GM21423 (cell line): ENCODE data around the gene SPACA7.
"Not testable (repeated sequence)": the region's sequence is repeated elsewhere in the genome, so short reads cannot be mapped to it uniquely, and the experiment has no call there.

Experiments used
- ATAC-seq: cut with Tn5 transposase; IDR thresholded peaks from one replicate; pipeline ENCODE4 v1.9.1; 2021; ENCODE audit warnings: mild to moderate bottlenecking, moderate library complexity; ENCODE audit not compliant: unreplicated experiment

Gene SPACA7

DNA sequence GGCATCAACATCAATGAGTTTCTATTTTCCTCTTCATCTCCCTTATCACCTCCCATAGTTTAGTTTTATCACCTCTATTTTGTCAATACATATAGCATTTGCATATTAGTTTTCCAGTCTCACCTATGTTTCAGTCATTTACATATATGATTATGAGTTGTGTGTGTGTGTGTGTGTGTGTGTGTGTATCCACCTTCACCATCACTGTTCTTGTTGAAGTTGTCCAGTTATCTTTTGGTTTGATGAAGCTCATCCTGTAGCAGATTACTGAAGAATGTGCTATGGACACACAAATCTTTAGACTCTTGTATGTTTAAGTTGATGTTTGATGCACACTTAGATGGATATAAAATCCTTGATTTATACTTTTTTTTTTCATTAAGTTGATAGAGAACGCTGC is 40.5 kb downstream of the SPACA7 start:
- ATAC-seq = no peak

DNA sequence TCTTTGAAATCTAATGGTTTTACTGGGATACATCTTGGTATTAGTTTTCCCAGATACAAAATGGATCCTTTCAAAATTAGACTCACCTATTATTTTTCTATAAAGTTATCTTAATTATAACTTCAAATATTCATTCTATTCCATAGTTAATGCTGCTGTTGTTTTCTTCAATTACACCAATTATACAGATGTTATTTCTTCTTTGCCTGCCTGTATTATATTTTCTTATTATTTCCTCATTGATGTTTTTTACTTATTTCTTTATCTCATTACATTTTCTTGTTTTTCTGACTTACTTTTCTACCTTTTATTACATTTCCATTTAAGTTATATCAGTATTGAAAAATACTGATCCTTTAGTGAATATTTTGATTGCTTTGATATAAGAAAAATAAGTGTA is 40.9 kb downstream of the SPACA7 start:
- no peak for ATAC-seq

DNA sequence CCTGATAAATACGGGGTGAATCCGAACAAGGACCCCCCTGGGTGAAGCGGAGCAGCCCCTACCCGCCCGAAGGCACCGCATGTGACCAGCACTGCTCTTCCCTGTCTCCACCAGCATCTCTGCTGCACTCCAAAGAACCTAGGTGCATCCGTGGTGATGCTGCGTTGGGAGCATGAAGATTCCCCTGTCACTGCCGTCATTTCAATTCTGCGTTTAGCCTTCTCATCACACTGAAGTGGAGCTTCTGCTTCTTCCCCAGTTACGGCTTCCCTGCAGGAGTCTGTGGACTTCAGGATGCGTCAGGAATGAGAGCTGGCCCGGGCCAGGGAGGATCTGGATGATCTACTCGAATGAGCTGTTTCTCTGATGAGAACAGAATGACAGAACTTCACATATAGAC is 47.9 kb downstream of the SPACA7 start:
- ATAC-seq = no peak

DNA sequence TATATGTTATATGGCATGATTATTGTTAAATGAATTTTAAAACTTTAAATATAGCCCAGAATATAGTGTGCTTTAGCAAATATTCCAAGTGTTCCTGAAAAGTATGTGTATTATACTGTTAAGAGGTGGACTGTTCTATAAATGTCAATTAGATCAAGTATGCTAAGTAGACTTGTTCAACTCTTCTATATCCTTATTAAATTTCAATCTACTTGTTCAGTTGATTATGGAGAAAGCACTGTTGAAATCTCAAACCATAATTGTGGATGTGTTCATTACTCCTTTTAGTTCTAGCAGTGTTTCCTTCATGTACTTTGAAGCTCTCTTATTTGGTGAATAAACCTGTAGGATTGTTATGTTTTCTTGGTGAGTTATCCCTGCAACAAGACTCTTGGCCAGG is 52.5 kb downstream of the SPACA7 start:
- no peak for ATAC-seq

DNA sequence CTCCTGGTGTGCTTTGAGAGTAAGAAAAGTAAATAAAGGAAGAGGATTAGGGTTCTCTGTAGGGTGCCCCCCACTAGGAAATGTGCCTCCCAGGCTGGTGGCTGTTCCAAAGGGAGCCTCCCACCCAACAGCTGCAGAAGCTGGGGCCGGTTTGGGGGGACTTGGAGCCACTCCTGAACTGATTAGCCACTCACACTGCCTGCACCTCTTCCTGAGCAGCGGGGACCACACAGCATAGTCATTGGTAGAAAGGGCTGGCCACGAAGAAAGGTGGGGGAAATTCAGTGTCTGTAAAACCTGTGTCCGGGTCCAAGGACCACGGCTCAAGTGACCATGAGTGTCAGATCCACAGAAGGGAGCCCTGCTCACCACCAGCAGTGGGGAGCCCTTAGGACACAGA is 55.6 kb downstream of the SPACA7 start:
- ATAC-seq = no peak

GRCh38 chr13:112432734-112433133 is 56.6 kb downstream of the SPACA7 start:
- ATAC-seq = not testable (repeated sequence)

- ATAC-seq = not testable (repeated sequence)
Measured at GRCh38 chr13:112433517-112433916, 57.4 kb downstream of the SPACA7 start.

GRCh38 chr13:112434032-112434431 is 57.9 kb downstream of the SPACA7 start:
- no peak for ATAC-seq

DNA sequence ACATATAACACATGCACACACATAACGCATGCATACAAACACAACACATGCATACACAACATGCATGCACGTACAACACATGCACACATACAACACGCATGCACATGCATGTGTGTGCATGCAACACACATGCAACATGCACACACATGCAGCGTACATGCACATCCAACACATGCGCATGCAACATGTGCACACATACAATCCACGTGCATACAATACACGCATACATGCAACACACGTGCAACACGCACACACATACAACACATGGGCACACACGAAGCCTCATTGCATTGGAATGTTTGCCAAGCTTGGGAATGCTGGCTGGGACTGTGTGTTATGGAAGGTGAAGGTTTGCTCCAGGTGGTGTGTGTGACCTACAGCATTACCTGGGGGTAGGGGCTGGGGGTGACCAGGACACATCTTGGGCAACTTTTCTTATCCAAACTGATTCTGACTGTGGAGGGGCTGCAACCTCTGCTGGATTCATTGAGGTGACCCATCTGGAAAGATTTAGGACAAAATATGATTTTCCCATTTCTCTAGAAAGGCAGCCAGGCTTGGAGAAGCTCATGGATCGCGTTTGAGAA is 58.9 kb downstream of the SPACA7 start:
- ATAC-seq = no peak

DNA sequence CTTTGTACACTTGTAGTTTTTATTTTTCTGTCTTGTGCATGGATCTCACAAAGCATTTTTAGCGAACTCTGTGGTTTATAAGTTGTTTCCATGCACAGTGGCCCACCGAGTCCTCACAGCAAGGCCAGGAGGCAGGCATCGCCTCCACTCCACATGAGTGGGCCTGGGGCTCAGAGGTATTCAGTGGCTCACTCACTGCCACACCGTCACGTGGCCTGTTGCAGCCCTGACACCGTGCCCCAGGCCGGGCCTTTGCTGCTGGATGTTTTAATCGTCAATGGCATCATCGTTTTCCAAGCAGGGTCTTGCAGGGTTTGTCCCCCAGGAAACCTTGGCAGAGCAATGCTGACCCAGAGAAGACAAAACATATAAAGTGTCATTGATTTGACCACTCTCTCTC is 59.8 kb downstream of the SPACA7 start:
- ATAC-seq = no peak

- no peak for ATAC-seq
Measured at GRCh38 chr13:112438094-112438493, 61.9 kb downstream of the SPACA7 start.

- ATAC-seq = no peak
Measured at GRCh38 chr13:112438515-112438914, 62.4 kb downstream of the SPACA7 start.

DNA sequence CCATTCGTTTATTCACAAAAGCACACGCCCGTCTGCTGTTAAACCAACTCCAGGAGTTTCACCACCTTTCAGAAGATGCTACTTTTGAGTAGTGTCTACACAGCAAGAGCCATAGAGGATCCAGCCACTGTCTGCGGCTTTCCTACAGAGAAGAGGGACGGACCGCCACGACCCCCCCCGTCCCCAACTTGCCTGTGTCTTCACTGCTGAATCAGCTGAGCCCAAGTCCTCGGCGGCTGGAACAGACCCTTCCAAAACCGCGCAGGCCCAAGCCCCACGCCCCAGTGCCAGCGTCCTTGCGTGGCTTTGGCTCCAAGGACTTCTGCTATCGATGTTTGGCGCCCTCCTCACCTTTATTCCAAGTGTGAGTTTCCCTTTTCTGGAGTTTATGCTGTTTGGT is 65.1 kb downstream of the SPACA7 start:
- no peak for ATAC-seq

GRCh38 chr13:112441779-112442310 is 65.7 kb downstream of the SPACA7 start:
- ATAC-seq = no peak

- ATAC-seq = no peak
Measured at GRCh38 chr13:112442483-112443090, 66.4 kb downstream of the SPACA7 start.

DNA sequence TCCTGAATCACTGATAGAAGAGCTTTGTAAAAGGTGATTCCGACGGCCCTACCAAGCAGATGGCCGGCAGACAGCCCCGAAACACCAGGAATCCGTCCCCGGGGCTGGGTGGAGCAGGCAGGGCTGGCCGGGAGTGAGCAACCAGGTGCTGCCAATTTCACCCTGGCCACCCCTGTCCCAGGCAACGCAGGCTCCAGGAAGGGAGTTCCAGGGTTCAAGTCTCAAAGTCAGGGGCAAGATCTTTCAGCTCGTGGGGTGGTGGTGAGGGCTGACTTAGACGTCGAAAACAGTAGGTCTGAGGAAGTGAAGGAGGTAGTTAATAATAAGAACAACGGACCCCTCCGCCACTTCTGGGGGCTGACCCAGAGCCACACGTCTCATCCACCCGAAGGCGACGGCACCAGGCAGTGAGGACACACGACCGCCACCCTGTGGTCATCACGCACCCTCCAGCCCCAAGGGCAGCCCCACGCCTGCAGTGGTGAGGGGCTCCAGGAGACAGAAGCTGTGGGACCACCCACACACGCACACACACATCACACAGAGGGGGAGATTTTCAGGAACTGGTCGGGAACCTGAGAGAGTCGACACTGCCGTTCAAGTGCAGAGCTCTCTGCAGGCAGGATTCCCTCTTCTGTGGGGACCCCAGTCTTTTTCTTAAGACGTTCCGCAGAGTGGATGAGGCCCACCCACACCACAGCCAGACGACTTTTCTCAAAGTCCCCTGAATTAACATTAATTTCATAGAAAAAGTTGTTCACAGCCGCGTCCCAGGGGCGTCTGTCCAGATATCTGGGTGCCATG is 67.2 kb downstream of the SPACA7 start:
- no peak for ATAC-seq

- ATAC-seq = peak; percentile 72
Measured at GRCh38 chr13:112443995-112444311, 67.8 kb downstream of the SPACA7 start.

- ATAC-seq = no peak
Measured at GRCh38 chr13:112444416-112445399, 68.6 kb downstream of the SPACA7 start.

GRCh38 chr13:112445411-112446271 is 69.5 kb downstream of the SPACA7 start:
- no peak for ATAC-seq

DNA sequence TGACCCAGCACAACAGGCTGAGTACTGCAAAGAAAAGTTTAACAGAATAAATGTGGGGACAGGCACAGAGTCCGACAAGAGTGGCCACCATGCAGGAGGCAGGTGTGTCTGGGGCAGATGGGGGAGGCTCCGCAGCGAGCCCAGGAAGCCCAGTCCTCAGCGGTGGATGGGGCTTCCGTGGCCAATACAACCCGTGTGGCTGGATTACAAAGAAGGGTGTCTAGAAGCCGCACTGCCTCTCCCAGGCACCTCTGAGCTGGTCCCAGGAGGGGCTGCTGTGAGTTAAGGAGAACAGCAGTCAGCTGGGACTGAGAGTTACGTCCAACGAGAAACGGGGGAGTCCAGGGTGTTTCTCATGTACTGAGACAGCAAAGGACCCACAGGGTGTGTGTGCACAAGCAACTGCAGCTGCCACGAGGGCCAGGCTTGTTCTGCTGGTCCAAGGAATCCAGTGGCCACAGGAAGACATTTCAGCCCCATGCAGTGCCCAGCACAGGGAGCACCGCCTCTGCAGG is 70.2 kb downstream of the SPACA7 start:
- ATAC-seq = no peak
